Lung (tissue), 12 donors: ENCODE data around the gene MRTFB. TPM values are rescaled to one million over a fixed set of nuclear protein-coding genes. Genes with fewer than 3 reads are reported as not detected.
A peak's percentile ranks its signal among the peaks of the same experiment; 100 is the strongest.

Experiments
- ATAC-seq: fragments of 200-7000 bp; cut with Tn5 transposase; one replicate; pipeline ENCODE4 v1.9.1; 2020; ENCODE audit warnings: moderate number of reproducible peaks; ENCODE audit not compliant: insufficient read depth, low FRiP score
- DNase-seq, 3 donors: peaks; one replicate each; pipeline ENCODE4 v3.0.0-alpha.2; 2013 to 2017
- H3K27ac ChIP-seq, 2 donors: one replicate each; pipeline ENCODE4 v1.5.1; 2013; ENCODE audit warnings: mild to moderate bottlenecking in 2 of 2, moderate library complexity in 2 of 2, control low read depth in 1 of 2, inconsistent platforms in 1 of 2, low read depth in 1 of 2, low read length in 1 of 2
- H3K27me3 ChIP-seq, 3 donors: one replicate each; pipeline ENCODE4 v1.5.1; 2013; ENCODE audit warnings: low read length in 2 of 3; ENCODE audit not compliant: control insufficient read depth in 3 of 3, insufficient read depth in 3 of 3
- H3K36me3 ChIP-seq, 4 donors: one replicate each; pipeline ENCODE4 v1.5.1; 2013; ENCODE audit warnings: low read length in 4 of 4, mild to moderate bottlenecking in 1 of 4, moderate library complexity in 1 of 4; ENCODE audit not compliant: control insufficient read depth in 4 of 4, insufficient read depth in 4 of 4
- H3K4me1 ChIP-seq, 5 donors: one replicate each; pipeline ENCODE4 v1.5.1; 2013; ENCODE audit warnings: low read length in 5 of 5, mild to moderate bottlenecking in 2 of 5, moderate library complexity in 1 of 5; ENCODE audit not compliant: control insufficient read depth in 5 of 5, insufficient read depth in 5 of 5
- H3K4me3 ChIP-seq: one replicate; pipeline ENCODE4 v1.5.1; 2013; ENCODE audit warnings: mild to moderate bottlenecking, control low read depth, moderate library complexity
- H3K9ac ChIP-seq, 2 donors: one replicate each; pipeline ENCODE4 v1.5.1; 2013; ENCODE audit warnings: low read length in 2 of 2, control low read depth in 1 of 2; ENCODE audit not compliant: insufficient read depth in 1 of 2
- H3K9me3 ChIP-seq, 4 donors: one replicate each; pipeline ENCODE4 v1.5.1; 2013; ENCODE audit warnings: low read length in 3 of 4, mild to moderate bottlenecking in 1 of 4, moderate library complexity in 1 of 4; ENCODE audit not compliant: control insufficient read depth in 4 of 4, insufficient read depth in 3 of 4
- CTCF ChIP-seq: IDR thresholded peaks from 2 replicates; pipeline ENCODE4 v1.5.1; 2012; ENCODE audit warnings: mild to moderate bottlenecking; ENCODE audit errors: control extremely low read depth, extremely low read depth
- WGBS, 2 donors: extraction: QIAGEN DNeasy Blood & Tissue Kit; methylation state at CpG; one replicate each; pipeline ENCODE4 v1.1.7; 2013; 5-methylcytosine and 5-hydroxymethylcytosine counted together
- polyA plus RNA-seq, 2 donors: library from polyadenylated mRNA; stranded (reverse); fragments of 200-250 nt; gene quantifications; one replicate each; pipeline ENCODE4 v1.2.1, GENCODE V29; 2013
- total RNA-seq, 2 donors: library from RNA; depleted of rRNA in 1 of 2; stranded (reverse); fragments of >200 nt in 1 of 2; gene quantifications; one replicate each; pipeline ENCODE4 v1.2.1, GENCODE V29; 2014 to 2021
- donor health status: control.
- donor health status: control.
- donor health status: Bipolar disorder and iron deficiency.
- donor health status: healthy.
- donor health status: DM: yes; HTN: yes; CAD: no.

MRTFB gene
- total and polyA plus RNA-seq, 4 donors = 8.8 to 50.9 (median 27.8) TPM

DNA sequence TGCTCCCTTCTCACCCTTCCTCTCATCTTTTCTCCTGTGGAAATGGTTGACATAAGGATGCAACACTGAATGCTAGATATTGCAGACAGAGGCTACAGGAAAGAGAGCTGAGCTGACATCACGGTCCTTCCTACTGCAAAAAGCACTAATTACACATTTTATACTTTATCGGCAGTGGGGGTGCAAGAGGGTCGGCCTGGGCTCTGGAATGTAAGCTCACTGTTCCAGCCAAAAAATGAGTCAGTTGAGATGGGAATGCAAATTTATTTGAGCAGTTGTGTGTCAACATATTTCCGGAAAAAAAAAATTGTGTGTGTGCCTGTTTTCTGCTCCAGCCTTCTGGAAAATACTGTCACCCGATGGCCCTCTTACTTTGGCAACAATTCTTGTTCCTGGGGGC, 14.1 kb upstream of the MRTFB start:
- Histone ChIP-seq H3K4me3 (no peak overlapping the region), H3K9ac (no peak overlapping the region), H3K4me1 (no peaks in the 10 kb centered on the region), H3K27ac (peak overlapping the region in 1 of 2 donors; percentile 25), H3K36me3 (no peaks in the 10 kb centered on the region), H3K27me3 (no peaks in the 10 kb centered on the region), H3K9me3 (peaks cover 0 to 2% (median 0%) of the 10 kb centered on the region in 4 donors)
- 70 to 87% methylated on average over 5 of the region's 5 CpGs for WGBS, 2 donors
- ATAC-seq = no peak
- DNase-seq = no peak
- no peak for TF ChIP-seq CTCF

DNA sequence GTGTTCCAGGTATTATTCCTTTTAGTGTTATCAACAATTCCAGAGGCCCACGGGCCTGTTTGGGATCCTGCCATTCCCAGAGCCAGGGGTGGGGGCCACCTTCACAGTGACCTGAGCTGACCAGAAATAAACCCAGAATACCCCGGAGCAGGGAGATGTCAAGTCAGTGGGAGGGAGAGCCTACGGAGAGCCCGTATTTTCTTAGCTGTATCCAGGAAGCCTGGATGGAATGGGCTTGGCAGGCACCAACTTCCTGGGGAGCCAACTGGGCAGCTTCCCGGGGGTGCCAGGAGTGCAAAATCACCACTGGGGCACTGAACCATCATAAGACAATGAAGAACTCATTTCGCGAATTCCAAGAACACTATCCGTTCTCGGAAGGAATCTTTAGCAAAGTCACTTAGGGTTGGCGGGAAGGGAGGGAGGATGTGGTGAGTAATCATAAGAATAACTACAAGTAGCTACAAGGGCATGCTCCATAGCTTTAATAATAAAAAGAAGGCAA, 13.2 kb upstream of the MRTFB start:
- Histone ChIP-seq H3K27me3 (no peaks in the 10 kb centered on the region), H3K4me3 (no peak overlapping the region), H3K9me3 (peaks cover 0 to 2% (median 0%) of the 10 kb centered on the region in 4 donors), H3K36me3 (no peaks in the 10 kb centered on the region), H3K4me1 (no peaks in the 10 kb centered on the region), H3K9ac (no peak overlapping the region), H3K27ac (peak overlapping the region in 1 of 2 donors; percentile 26)
- DNase-seq = no peak
- TF ChIP-seq CTCF = no peak
- peak; percentile 19 for ATAC-seq
- 65 to 77% methylated on average over 10 of the region's 10 CpGs for WGBS, 2 donors

- no peak overlapping the region for H3K4me3 ChIP-seq
- no peaks in the 10 kb centered on the region for H3K4me1 ChIP-seq
- peaks cover 0 to 2% (median 0%) of the 10 kb centered on the region in 4 donors for H3K9me3 ChIP-seq
- no peak for TF ChIP-seq CTCF
- no peak overlapping the region for H3K9ac ChIP-seq
- H3K27me3 ChIP-seq = no peaks in the 10 kb centered on the region
- 94 to 100% methylated on average over 1 of the region's 1 CpG for WGBS, 2 donors
- ATAC-seq (no peak), DNase-seq (no peak)
- H3K27ac ChIP-seq = no peak overlapping the region
- H3K36me3 ChIP-seq = no peaks in the 10 kb centered on the region
Measured at GRCh38 chr16:14061732-14062259, 9.3 kb upstream of the MRTFB start.

DNA sequence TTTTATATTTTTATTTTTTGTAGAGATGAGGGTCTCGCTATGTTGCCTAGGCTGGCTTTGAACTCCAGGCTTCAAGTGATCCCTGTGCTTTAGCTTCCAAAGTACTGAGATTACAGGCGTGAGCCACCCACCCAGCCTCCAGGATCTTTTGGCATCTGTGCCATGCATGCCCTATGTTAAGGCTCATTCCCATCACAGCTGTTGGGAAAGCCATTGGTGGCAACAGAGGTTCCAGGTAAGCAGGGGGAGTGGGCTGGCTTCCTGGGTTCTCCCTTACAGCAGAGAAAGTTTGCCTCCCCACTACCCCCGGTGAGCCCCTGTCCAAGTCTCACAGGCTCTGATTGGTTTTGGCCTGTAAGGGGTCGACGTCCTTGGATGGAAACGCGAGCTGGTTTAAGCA, 8.9 kb upstream of the MRTFB start:
- no peak for TF ChIP-seq CTCF
- DNase-seq (no peak), ATAC-seq (no peak)
- no peaks in the 10 kb centered on the region for H3K27me3 ChIP-seq
- H3K9me3 ChIP-seq = peaks cover 0 to 2% (median 0%) of the 10 kb centered on the region in 4 donors
- no peak overlapping the region for H3K9ac ChIP-seq
- 89 to 91% methylated on average over 7 of the region's 7 CpGs for WGBS, 2 donors
- no peak overlapping the region for H3K27ac ChIP-seq
- H3K4me3 ChIP-seq = no peak overlapping the region
- H3K36me3 ChIP-seq = no peaks in the 10 kb centered on the region
- H3K4me1 ChIP-seq = no peaks in the 10 kb centered on the region
